DLD1 (cell line): ENCODE measurements around the gene PDE11A.

Experiments
- in situ Hi-C: cut with HindIII; loops from 2 replicates; pipeline ENCODE4 v1.10.0; 2017; ENCODE audit warnings: low sequenced_read_pairs

Gene PDE11A

GRCh38 chr2:177939211-177939610 lies 133.4 kb downstream of the PDE11A start:
- in situ Hi-C loops, result no loop called here

- in situ Hi-C loops, result no loop called here
Observed at GRCh38 chr2:177930916-177931315, 141.7 kb downstream of the PDE11A start.

- in situ Hi-C loops, result no loop called here
Observed at GRCh38 chr2:177929662-177930522, 142.7 kb downstream of the PDE11A start.

GRCh38 chr2:177923323-177923722 lies 149.3 kb downstream of the PDE11A start:
- in situ Hi-C loops, result no loop called here

GRCh38 chr2:177921726-177922125 lies 150.9 kb downstream of the PDE11A start:
- in situ Hi-C loops, result no loop called here

- in situ Hi-C loops, result no loop called here
Observed at GRCh38 chr2:177917169-177917568, 155.4 kb downstream of the PDE11A start.

GRCh38 chr2:177916342-177916741 lies 156.2 kb downstream of the PDE11A start:
- in situ Hi-C loops, result no loop called here

GRCh38 chr2:177914247-177914646 lies 158.3 kb downstream of the PDE11A start:
- in situ Hi-C loops, result no loop called here

GRCh38 chr2:177909962-177910361 lies 162.6 kb downstream of the PDE11A start:
- in situ Hi-C loops, result no loop called here

- in situ Hi-C loops, result no loop called here
Observed at GRCh38 chr2:177908824-177909223, 163.8 kb downstream of the PDE11A start.

GRCh38 chr2:177908182-177908581 lies 164.4 kb downstream of the PDE11A start:
- in situ Hi-C loops, result no loop called here

GRCh38 chr2:177906041-177906718 lies 166.4 kb downstream of the PDE11A start:
- in situ Hi-C loops, result no loop called here

GRCh38 chr2:177905640-177906039 lies 166.9 kb downstream of the PDE11A start:
- in situ Hi-C loops, result no loop called here

- in situ Hi-C loops, result no loop called here
Observed at GRCh38 chr2:177902395-177903163, 170.0 kb downstream of the PDE11A start.

GRCh38 chr2:177900082-177900481 lies 172.5 kb downstream of the PDE11A start:
- in situ Hi-C loops, result no loop called here

- in situ Hi-C loops, result no loop called here
Observed at GRCh38 chr2:177897278-177897677, 175.3 kb downstream of the PDE11A start.

GRCh38 chr2:177896587-177896986 lies 176.0 kb downstream of the PDE11A start:
- in situ Hi-C loops, result no loop called here

GRCh38 chr2:177894546-177894945 lies 178.0 kb downstream of the PDE11A start:
- in situ Hi-C loops, result no loop called here

GRCh38 chr2:177893880-177894279 lies 178.7 kb downstream of the PDE11A start:
- in situ Hi-C loops, result no loop called here

- in situ Hi-C loops, result no loop called here
Observed at GRCh38 chr2:177891533-177891932, 181.0 kb downstream of the PDE11A start.

- in situ Hi-C loops, result no loop called here
Observed at GRCh38 chr2:177889818-177890460, 182.6 kb downstream of the PDE11A start.
